Measurements from ENCODE around the gene CTPS1. TPM values are rescaled to one million over a fixed set of nuclear protein-coding genes. Genes with fewer than 3 reads are reported as not detected.

CTPS1 gene
- total RNA-seq, 4 donors from 2014 or later: 19.6 to 47.4 (median 36.5) TPM

DNA sequence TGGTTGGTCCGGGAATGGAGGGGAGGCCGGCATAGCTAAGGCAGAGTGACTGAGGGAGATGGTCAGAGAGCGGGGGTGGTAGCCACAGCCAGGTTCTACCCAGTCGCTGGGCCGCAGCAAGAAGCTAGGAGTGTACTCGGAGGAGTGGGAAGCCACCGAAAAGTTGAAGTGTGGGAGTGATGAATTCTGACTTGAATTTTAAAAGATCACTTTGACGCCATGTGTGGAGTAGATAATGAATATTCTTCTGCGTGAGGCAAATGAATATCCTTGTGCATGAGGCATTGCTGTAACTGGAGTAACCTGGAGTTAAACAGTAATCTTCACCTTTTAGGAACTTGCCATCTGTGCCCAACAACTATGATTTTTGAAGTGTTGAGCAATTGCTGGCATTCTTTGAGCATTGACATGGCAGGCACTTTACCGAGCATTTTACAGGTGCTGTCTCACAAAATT is 6.9 kb downstream of the CTPS1 start:
- ATAC-seq: no peak
- no peaks in the 10 kb centered on the region for H3K9me3 ChIP-seq
- no peaks in the 10 kb centered on the region for H3K27me3 ChIP-seq
- no peak overlapping the region for H3K4me3 ChIP-seq
- no peak for TF ChIP-seq POLR2A (IDR thresholded peaks at IDR 0.05)
- TF ChIP-seq EP300 (IDR thresholded peaks at IDR 0.05): no peak
- TF ChIP-seq, protein P1, sequence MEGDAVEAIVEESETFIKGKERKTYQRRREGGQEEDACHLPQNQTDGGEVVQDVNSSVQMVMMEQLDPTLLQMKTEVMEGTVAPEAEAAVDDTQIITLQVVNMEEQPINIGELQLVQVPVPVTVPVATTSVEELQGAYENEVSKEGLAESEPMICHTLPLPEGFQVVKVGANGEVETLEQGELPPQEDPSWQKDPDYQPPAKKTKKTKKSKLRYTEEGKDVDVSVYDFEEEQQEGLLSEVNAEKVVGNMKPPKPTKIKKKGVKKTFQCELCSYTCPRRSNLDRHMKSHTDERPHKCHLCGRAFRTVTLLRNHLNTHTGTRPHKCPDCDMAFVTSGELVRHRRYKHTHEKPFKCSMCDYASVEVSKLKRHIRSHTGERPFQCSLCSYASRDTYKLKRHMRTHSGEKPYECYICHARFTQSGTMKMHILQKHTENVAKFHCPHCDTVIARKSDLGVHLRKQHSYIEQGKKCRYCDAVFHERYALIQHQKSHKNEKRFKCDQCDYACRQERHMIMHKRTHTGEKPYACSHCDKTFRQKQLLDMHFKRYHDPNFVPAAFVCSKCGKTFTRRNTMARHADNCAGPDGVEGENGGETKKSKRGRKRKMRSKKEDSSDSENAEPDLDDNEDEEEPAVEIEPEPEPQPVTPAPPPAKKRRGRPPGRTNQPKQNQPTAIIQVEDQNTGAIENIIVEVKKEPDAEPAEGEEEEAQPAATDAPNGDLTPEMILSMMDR (IDR thresholded peaks at IDR 0.05): no peak
- no peak for TF ChIP-seq POLR2AphosphoS5 (IDR thresholded peaks at IDR 0.05)
- H3K36me3 ChIP-seq: peaks cover 0 to 75% of the 10 kb centered on the region in 2 donors
- WGBS, 2 donors (ENCODE audit: low coverage in 1 of 2): 87 to 94% methylated on average over 3 to 8 of the region's 10 CpGs
- H3K4me1 ChIP-seq: peaks cover 0 to 47% (median 6%) of the 10 kb centered on the region in 3 donors
- H3K27ac ChIP-seq: no peak overlapping the region

DNA sequence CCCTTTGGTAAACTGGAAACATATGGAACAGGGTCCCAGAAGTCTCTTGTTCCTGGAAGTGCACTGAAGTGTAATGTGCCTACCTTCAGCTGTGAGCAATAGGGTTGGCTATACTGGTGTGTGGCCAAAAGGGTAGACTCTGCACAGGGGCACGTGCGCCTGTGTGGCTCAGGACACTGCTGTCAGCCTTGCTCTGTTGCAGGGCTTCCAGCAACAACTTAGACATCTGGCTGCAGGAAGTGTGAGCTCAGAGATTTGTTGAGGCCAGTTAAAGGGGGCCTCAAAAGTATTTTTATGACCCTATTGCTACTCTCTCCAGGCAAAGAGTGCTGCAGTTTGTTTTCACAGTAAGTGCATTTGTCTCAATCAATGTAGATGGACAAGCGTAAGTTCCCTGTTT is 7.5 kb downstream of the CTPS1 start:
- Histone ChIP-seq H3K36me3 (peaks cover 0 to 81% of the 10 kb centered on the region in 2 donors), H3K27ac (no peak overlapping the region), H3K4me3 (no peak overlapping the region), H3K4me1 (peaks cover 0 to 41% (median 3%) of the 10 kb centered on the region in 3 donors), H3K27me3 (no peaks in the 10 kb centered on the region), H3K9me3 (no peaks in the 10 kb centered on the region)
- ATAC-seq: no peak
- TF ChIP-seq POLR2AphosphoS5 (IDR thresholded peaks at IDR 0.05) (no peak), POLR2A (IDR thresholded peaks at IDR 0.05) (no peak), EP300 (IDR thresholded peaks at IDR 0.05) (no peak)
- TF ChIP-seq, protein P1 (IDR thresholded peaks at IDR 0.05): no peak
- WGBS, 2 donors (ENCODE audit: low coverage in 1 of 2): 77 to 100% methylated on average over 1 to 3 of the region's 3 CpGs

DNA sequence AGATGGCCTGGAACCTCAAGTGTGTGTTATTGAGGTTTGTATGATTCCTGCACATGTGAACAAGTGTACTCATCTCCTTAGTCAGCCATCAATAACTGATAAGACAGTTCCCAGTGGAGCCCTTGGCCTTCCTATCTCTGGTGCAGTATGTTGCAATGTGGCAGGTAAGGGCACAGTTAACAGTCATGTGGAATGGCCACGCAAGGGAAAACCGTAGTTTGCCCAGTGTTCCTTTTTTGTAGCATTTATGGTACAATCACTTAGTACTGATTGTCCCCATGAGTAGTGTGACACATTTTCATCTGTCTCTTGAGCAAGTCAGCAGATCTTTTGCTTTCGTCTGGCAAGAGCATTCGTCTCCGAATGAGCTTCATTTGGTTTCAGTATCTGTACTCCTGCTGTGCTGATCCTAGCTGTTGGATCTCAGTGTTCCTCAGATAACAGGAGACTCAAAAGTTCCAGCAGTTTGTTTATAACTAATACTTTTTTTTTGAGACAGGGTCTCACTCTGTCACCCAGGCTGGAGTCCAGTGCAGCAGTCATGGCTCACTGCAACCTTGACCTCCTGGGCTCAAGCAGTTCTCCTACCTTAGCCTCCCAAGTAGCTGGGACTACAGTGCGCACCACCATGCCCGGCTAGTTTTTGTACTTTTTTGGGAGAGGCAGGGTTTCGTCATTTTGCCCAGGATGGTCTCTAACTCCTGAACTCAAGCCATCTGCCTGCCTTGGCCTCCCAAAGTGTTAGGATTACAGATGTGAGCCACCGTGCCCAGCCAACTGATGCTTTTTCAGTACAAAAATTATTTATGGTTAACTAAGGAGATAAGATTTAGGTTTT is 8.2 kb downstream of the CTPS1 start:
- no peak overlapping the region for H3K27ac ChIP-seq
- no peak for TF ChIP-seq POLR2A (IDR thresholded peaks at IDR 0.05)
- TF ChIP-seq POLR2AphosphoS5 (IDR thresholded peaks at IDR 0.05): no peak
- TF ChIP-seq, protein P1 (IDR thresholded peaks at IDR 0.05): no peak
- TF ChIP-seq EP300 (IDR thresholded peaks at IDR 0.05): no peak

DNA sequence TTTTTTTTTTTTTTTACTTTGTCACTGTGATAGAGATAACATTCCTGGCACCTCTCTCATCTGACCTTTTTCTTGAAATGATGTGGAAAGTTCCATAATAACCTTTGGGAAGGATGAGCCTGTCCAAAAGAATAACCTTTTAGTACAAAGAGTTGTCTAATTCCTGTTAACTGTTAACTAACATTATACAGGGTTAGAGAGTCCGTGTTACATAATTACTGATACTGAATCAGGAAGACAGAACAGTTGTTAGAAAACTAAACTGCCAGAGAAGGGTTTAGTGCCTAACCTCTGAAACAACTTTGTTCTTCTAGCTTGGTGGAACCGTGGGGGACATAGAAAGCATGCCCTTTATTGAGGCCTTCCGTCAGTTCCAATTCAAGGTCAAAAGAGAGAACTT is 8.8 kb downstream of the CTPS1 start:
- no peak overlapping the region for H3K27ac ChIP-seq
- TF ChIP-seq EP300 (IDR thresholded peaks at IDR 0.05): no peak
- TF ChIP-seq, protein P1 (IDR thresholded peaks at IDR 0.05): no peak
- TF ChIP-seq POLR2A (IDR thresholded peaks at IDR 0.05): no peak
- TF ChIP-seq POLR2AphosphoS5 (IDR thresholded peaks at IDR 0.05): no peak
- no peak overlapping the region for H3K4me3 ChIP-seq
- peaks cover 0 to 94% of the 10 kb centered on the region in 2 donors for H3K36me3 ChIP-seq
- H3K4me1 ChIP-seq: peaks cover 0 to 28% (median 0%) of the 10 kb centered on the region in 3 donors
- H3K27me3 ChIP-seq: no peaks in the 10 kb centered on the region
- ATAC-seq: no peak
- 53 to 87% methylated on average over 3 of the region's 3 CpGs for WGBS, 2 donors (ENCODE audit: low coverage in 1 of 2)
- no peaks in the 10 kb centered on the region for H3K9me3 ChIP-seq

More for the DNA sequence above, 8.2 kb downstream of the CTPS1 start:
- no peak overlapping the region for H3K4me3 ChIP-seq
- WGBS, 2 donors (ENCODE audit: low coverage in 1 of 2): 76 to 91% methylated on average over 4 to 9 of the region's 9 CpGs
- peaks cover 0 to 34% (median 3%) of the 10 kb centered on the region in 3 donors for H3K4me1 ChIP-seq
- H3K27me3 ChIP-seq: no peaks in the 10 kb centered on the region
- no peaks in the 10 kb centered on the region for H3K9me3 ChIP-seq
- no peak for ATAC-seq
- peaks cover 0 to 88% of the 10 kb centered on the region in 2 donors for H3K36me3 ChIP-seq

Measured in gastroesophageal sphincter (tissue), 4 donors.